Measurements from ENCODE around the gene OR51V1. TPM values are rescaled to one million over a fixed set of nuclear protein-coding genes. Genes with fewer than 3 reads are reported as not detected.

The OR51V1 gene
- total and polyA plus RNA-seq, 4 donors, result not detected

DNA sequence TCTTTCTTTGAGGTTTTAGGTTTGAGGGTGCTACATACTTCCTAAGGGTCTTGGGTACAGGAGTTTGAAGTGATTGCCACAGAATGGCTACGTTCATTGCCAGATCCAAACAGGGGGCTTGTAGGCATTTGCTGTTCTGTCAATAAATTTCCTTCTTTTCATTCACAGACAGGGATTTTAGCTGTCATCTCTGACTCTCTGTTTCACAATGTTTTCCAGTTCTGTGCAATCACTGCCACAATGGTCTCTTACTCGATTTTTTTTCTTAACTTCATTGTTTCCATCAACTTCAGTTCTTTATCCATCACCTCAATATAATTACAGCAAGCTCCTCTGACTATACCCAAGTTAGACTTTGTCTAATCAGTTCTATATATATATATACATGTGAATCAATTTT lies 40.0 kb upstream of the OR51V1 start:
- WGBS, result 58% methylated on average over 2 of the region's 2 CpGs
- Histone ChIP-seq H3K4me1 (ENCODE audit: control insufficient read depth in 4 of 4, insufficient read depth in 4 of 4, low read length in 3 of 4) (no peaks in the 10 kb centered on the region), H3K9me3 (ENCODE audit: control insufficient read depth in 4 of 4, low read length in 3 of 4) (peaks cover 0 to 2% (median 0%) of the 10 kb centered on the region in 4 donors)

GRCh38 chr11:5240056-5240455 lies 39.6 kb upstream of the OR51V1 start:
- H3K27ac ChIP-seq (ENCODE audit: low read depth in 1 of 2, low read length in 2 of 2), result no peak overlapping the region

More for the DNA sequence above, 40.0 kb upstream of the OR51V1 start:
- DNase-seq (ENCODE audit: low spot score), result no peak
- Histone ChIP-seq H3K27ac (ENCODE audit: low read depth in 1 of 2, low read length in 2 of 2) (no peak overlapping the region), H3K9ac (ENCODE audit: low read depth in 1 of 2, low read length in 2 of 2) (no peak overlapping the region), H3K4me3 (ENCODE audit: low read depth in 1 of 3, low read length in 3 of 3) (no peak overlapping the region), H3K27me3 (ENCODE audit: control insufficient read depth in 4 of 4, insufficient read depth in 4 of 4, low read length in 3 of 4) (peaks cover 0 to 3% (median 0%) of the 10 kb centered on the region in 4 donors), H3K36me3 (ENCODE audit: control insufficient read depth in 4 of 4, insufficient read depth in 3 of 4, low read depth in 1 of 4, low read length in 3 of 4) (no peaks in the 10 kb centered on the region)
- no peak for TF ChIP-seq EGR1 (IDR thresholded peaks at IDR 0.05; ENCODE audit: low read depth in 2 of 2)
- no peak for TF ChIP-seq RAD21 (IDR thresholded peaks at IDR 0.05)
- no peak for TF ChIP-seq SP1 (IDR thresholded peaks at IDR 0.05)
- TF ChIP-seq GABPA (IDR thresholded peaks at IDR 0.05 in 1 of 2, conservative IDR thresholded peaks at IDR 0.05 in 1 of 2), result no peak
- TF ChIP-seq, protein P1, sequence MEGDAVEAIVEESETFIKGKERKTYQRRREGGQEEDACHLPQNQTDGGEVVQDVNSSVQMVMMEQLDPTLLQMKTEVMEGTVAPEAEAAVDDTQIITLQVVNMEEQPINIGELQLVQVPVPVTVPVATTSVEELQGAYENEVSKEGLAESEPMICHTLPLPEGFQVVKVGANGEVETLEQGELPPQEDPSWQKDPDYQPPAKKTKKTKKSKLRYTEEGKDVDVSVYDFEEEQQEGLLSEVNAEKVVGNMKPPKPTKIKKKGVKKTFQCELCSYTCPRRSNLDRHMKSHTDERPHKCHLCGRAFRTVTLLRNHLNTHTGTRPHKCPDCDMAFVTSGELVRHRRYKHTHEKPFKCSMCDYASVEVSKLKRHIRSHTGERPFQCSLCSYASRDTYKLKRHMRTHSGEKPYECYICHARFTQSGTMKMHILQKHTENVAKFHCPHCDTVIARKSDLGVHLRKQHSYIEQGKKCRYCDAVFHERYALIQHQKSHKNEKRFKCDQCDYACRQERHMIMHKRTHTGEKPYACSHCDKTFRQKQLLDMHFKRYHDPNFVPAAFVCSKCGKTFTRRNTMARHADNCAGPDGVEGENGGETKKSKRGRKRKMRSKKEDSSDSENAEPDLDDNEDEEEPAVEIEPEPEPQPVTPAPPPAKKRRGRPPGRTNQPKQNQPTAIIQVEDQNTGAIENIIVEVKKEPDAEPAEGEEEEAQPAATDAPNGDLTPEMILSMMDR (IDR thresholded peaks at IDR 0.05; ENCODE audit: low read depth, low read length, missing input control), result no peak
- no peak for TF ChIP-seq MAX (IDR thresholded peaks at IDR 0.05)
- no peak for TF ChIP-seq HNF4G (IDR thresholded peaks at IDR 0.05)
- TF ChIP-seq JUND (IDR thresholded peaks at IDR 0.05), result no peak
- TF ChIP-seq TAF1 (conservative IDR thresholded peaks at IDR 0.05), result no peak
- TF ChIP-seq, protein P2, sequence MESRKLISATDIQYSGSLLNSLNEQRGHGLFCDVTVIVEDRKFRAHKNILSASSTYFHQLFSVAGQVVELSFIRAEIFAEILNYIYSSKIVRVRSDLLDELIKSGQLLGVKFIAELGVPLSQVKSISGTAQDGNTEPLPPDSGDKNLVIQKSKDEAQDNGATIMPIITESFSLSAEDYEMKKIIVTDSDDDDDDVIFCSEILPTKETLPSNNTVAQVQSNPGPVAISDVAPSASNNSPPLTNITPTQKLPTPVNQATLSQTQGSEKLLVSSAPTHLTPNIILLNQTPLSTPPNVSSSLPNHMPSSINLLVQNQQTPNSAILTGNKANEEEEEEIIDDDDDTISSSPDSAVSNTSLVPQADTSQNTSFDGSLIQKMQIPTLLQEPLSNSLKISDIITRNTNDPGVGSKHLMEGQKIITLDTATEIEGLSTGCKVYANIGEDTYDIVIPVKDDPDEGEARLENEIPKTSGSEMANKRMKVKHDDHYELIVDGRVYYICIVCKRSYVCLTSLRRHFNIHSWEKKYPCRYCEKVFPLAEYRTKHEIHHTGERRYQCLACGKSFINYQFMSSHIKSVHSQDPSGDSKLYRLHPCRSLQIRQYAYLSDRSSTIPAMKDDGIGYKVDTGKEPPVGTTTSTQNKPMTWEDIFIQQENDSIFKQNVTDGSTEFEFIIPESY (IDR thresholded peaks at IDR 0.05), result no peak
- no peak for TF ChIP-seq FOXA1 (IDR thresholded peaks at IDR 0.05)
- no peak for TF ChIP-seq ATF3 (IDR thresholded peaks at IDR 0.05)

More at GRCh38 chr11:5240056-5240455, 39.6 kb upstream of the OR51V1 start:
- TF ChIP-seq GABPA (IDR thresholded peaks at IDR 0.05 in 1 of 2, conservative IDR thresholded peaks at IDR 0.05 in 1 of 2) (no peak), RAD21 (IDR thresholded peaks at IDR 0.05) (no peak), HNF4G (IDR thresholded peaks at IDR 0.05) (no peak), NR2F2 (IDR thresholded peaks at IDR 0.05) (no peak), FOXA2 (IDR thresholded peaks at IDR 0.05) (no peak), FOXA1 (IDR thresholded peaks at IDR 0.05) (no peak), RXRA (IDR thresholded peaks at IDR 0.05) (no peak), ATF3 (IDR thresholded peaks at IDR 0.05) (no peak), SP1 (IDR thresholded peaks at IDR 0.05) (no peak), EGR1 (IDR thresholded peaks at IDR 0.05; ENCODE audit: low read depth in 2 of 2) (no peak), JUND (IDR thresholded peaks at IDR 0.05) (no peak), YY1 (IDR thresholded peaks at IDR 0.05) (no peak)
- TF ChIP-seq, protein P1 (IDR thresholded peaks at IDR 0.05; ENCODE audit: low read depth, low read length, missing input control), result no peak
- TF ChIP-seq, protein P3, sequence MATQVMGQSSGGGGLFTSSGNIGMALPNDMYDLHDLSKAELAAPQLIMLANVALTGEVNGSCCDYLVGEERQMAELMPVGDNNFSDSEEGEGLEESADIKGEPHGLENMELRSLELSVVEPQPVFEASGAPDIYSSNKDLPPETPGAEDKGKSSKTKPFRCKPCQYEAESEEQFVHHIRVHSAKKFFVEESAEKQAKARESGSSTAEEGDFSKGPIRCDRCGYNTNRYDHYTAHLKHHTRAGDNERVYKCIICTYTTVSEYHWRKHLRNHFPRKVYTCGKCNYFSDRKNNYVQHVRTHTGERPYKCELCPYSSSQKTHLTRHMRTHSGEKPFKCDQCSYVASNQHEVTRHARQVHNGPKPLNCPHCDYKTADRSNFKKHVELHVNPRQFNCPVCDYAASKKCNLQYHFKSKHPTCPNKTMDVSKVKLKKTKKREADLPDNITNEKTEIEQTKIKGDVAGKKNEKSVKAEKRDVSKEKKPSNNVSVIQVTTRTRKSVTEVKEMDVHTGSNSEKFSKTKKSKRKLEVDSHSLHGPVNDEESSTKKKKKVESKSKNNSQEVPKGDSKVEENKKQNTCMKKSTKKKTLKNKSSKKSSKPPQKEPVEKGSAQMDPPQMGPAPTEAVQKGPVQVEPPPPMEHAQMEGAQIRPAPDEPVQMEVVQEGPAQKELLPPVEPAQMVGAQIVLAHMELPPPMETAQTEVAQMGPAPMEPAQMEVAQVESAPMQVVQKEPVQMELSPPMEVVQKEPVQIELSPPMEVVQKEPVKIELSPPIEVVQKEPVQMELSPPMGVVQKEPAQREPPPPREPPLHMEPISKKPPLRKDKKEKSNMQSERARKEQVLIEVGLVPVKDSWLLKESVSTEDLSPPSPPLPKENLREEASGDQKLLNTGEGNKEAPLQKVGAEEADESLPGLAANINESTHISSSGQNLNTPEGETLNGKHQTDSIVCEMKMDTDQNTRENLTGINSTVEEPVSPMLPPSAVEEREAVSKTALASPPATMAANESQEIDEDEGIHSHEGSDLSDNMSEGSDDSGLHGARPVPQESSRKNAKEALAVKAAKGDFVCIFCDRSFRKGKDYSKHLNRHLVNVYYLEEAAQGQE (IDR thresholded peaks at IDR 0.05), result no peak
- no peaks in the 10 kb centered on the region for H3K36me3 ChIP-seq (ENCODE audit: control insufficient read depth in 4 of 4, insufficient read depth in 3 of 4, low read depth in 1 of 4, low read length in 3 of 4)
- no peak overlapping the region for H3K9ac ChIP-seq (ENCODE audit: low read depth in 1 of 2, low read length in 2 of 2)
- H3K27me3 ChIP-seq (ENCODE audit: control insufficient read depth in 4 of 4, insufficient read depth in 4 of 4, low read length in 3 of 4), result peaks cover 0 to 3% (median 0%) of the 10 kb centered on the region in 4 donors
- H3K9me3 ChIP-seq (ENCODE audit: control insufficient read depth in 4 of 4, low read length in 3 of 4), result peaks cover 0 to 2% (median 0%) of the 10 kb centered on the region in 4 donors
- H3K4me3 ChIP-seq (ENCODE audit: low read depth in 1 of 3, low read length in 3 of 3), result no peak overlapping the region
- WGBS, result 84% methylated on average over 1 of the region's 1 CpG
- no peak for DNase-seq (ENCODE audit: low spot score)
- H3K4me1 ChIP-seq (ENCODE audit: control insufficient read depth in 4 of 4, insufficient read depth in 4 of 4, low read length in 3 of 4), result no peaks in the 10 kb centered on the region

Measured in liver (tissue), 9 donors.